Measurements from ENCODE around the gene ICAM5.

The ICAM5 gene

DNA sequence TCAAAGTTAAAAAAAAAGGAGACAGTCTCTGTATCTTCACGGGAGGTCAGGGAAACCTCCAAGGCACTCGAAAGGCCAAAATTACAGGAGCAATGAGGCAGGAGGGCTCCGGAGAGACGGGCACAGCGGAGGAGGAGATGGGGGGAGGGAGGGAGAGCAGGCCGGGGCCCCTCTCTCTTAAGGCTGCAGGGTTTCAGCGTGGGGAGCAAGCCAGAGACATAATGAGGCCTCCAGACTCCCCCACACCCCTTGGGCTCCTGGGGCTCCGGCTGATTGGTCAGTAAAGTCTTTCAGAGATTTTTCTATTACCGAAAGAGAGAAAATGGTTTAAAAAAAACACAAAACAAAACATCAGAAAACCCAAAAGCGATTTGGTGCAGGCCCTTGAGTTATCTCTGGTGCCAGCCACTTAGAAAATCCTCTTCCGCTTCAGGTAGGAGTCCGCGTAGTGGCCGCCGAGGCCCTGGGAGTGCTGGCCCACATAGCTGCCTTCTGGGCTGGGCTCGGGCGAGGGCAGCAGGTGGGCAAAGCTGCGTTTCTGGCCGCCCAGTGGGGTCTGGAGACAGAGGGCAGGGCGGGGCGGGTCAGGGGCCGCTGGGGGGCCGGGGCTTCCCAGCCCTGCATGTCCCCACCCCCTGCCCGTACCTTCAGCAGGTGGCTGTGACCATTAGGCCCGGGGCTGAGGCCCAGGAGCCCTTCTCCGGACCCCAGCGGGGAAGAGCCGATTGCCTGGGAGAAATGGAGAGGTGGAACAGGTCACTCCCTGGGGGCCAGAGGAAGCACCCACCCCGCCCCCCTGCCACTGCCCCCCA, 27.5 kb downstream of the ICAM5 start:
- peaks cover 44% of the 10 kb centered on the region for H3K36me3 ChIP-seq (ENCODE audit: low read depth)
- no peak for DNase-seq (ENCODE audit: low spot score)
- no peaks in the 10 kb centered on the region for H3K27me3 ChIP-seq (ENCODE audit: insufficient read depth, poor library complexity, severe bottlenecking)
- H3K9me3 ChIP-seq (ENCODE audit: severe bottlenecking), result no peaks in the 10 kb centered on the region
- H3K4me3 ChIP-seq (ENCODE audit: severe bottlenecking), result no peak overlapping the region
- ATAC-seq (ENCODE audit: low read depth), result no peak
- no peaks in the 10 kb centered on the region for H3K4me1 ChIP-seq (ENCODE audit: insufficient read depth, poor library complexity, severe bottlenecking)
- TF ChIP-seq CTCF (IDR thresholded peaks at IDR 0.05; ENCODE audit: poor library complexity, severe bottlenecking), result no peak
- no peak overlapping the region for H3K27ac ChIP-seq (ENCODE audit: poor library complexity, severe bottlenecking)

- no peak for DNase-seq (ENCODE audit: low spot score)
Observed at GRCh38 chr19:10317857-10318462, 28.2 kb downstream of the ICAM5 start.

GRCh38 chr19:10318807-10319682, 29.3 kb downstream of the ICAM5 start:
- TF ChIP-seq CTCF (IDR thresholded peaks at IDR 0.05; ENCODE audit: poor library complexity, severe bottlenecking), result no peak
- Histone ChIP-seq H3K9me3 (ENCODE audit: severe bottlenecking) (no peaks in the 10 kb centered on the region), H3K4me1 (ENCODE audit: insufficient read depth, poor library complexity, severe bottlenecking) (no peaks in the 10 kb centered on the region), H3K27me3 (ENCODE audit: insufficient read depth, poor library complexity, severe bottlenecking) (no peaks in the 10 kb centered on the region), H3K36me3 (ENCODE audit: low read depth) (peaks cover 53% of the 10 kb centered on the region), H3K27ac (ENCODE audit: poor library complexity, severe bottlenecking) (no peak overlapping the region), H3K4me3 (ENCODE audit: severe bottlenecking) (no peak overlapping the region)
- ATAC-seq (ENCODE audit: low read depth) (no peak), DNase-seq (ENCODE audit: low spot score) (no peak)

More at GRCh38 chr19:10317857-10318462, 28.2 kb downstream of the ICAM5 start:
- H3K4me3 ChIP-seq (ENCODE audit: severe bottlenecking), result no peak overlapping the region
- peaks cover 49% of the 10 kb centered on the region for H3K36me3 ChIP-seq (ENCODE audit: low read depth)
- no peak for ATAC-seq (ENCODE audit: low read depth)
- H3K27ac ChIP-seq (ENCODE audit: poor library complexity, severe bottlenecking), result no peak overlapping the region
- no peaks in the 10 kb centered on the region for H3K9me3 ChIP-seq (ENCODE audit: severe bottlenecking)
- no peak for TF ChIP-seq CTCF (IDR thresholded peaks at IDR 0.05; ENCODE audit: poor library complexity, severe bottlenecking)
- no peaks in the 10 kb centered on the region for H3K4me1 ChIP-seq (ENCODE audit: insufficient read depth, poor library complexity, severe bottlenecking)
- H3K27me3 ChIP-seq (ENCODE audit: insufficient read depth, poor library complexity, severe bottlenecking), result no peaks in the 10 kb centered on the region

- no peak for TF ChIP-seq CTCF (IDR thresholded peaks at IDR 0.05; ENCODE audit: poor library complexity, severe bottlenecking)
- no peak for ATAC-seq (ENCODE audit: low read depth)
- no peak overlapping the region for H3K4me3 ChIP-seq (ENCODE audit: severe bottlenecking)
- no peak for DNase-seq (ENCODE audit: low spot score)
- H3K4me1 ChIP-seq (ENCODE audit: insufficient read depth, poor library complexity, severe bottlenecking), result no peaks in the 10 kb centered on the region
- H3K27me3 ChIP-seq (ENCODE audit: insufficient read depth, poor library complexity, severe bottlenecking), result no peaks in the 10 kb centered on the region
- H3K9me3 ChIP-seq (ENCODE audit: severe bottlenecking), result no peaks in the 10 kb centered on the region
- H3K27ac ChIP-seq (ENCODE audit: poor library complexity, severe bottlenecking), result no peak overlapping the region
- peaks cover 64% of the 10 kb centered on the region for H3K36me3 ChIP-seq (ENCODE audit: low read depth)
Observed at GRCh38 chr19:10320602-10321416, 31.1 kb downstream of the ICAM5 start.
